ENCODE results near the gene CACNA1F.
"Not testable (repeated sequence)": the region's sequence is repeated elsewhere in the genome, so short reads cannot be mapped to it uniquely, and the experiment has no call there.

Gene CACNA1F

DNA sequence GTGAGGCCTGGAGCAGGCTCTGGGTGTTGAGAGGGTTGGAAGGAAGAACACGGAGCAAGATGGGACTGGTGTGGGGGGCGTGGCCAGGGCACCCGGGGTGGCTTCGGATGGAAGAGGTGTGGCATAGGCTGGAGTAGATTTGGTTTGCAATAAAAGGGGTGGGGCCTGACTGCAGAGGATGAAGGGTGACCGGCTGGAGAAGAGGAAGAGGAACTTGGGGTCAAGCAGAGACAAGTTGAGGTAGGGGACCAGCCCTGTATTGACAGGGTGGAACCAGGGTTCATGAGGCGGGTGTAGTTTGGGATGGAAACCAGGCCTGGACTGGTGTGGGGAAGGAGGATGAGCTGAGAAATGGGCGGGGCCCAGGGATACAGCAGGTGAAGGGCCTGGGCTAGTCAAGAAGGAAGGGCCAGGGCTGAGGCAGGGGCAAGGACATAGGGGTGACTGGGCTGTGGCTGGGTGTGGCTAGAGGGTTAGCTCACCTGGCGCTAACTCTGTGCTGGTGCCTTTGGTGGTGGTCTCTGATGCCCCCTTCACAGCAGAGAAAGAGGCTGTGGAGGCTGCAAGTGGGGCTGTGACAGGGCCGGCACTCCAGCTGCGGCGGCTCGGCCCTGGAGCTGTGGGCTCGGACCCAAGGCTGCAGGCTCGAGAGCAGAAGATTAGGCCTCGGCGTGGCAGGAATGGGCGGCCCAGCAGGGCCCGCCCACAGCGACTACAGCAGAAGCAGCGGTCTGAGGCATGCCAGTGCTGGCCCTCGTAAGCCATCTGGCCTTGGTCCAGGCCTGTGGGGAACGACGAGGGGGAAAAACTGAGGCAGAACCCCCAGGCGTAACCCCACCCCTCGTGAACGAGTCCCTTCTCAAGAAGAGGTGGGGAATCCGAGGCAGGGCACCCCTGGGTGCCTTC, 56.5 kb downstream of the CACNA1F start:
- Mint-ChIP-seq H3K27ac (peak overlapping the region; percentile 49), H3K9me3 (peaks cover 0 to 7% of the 10 kb centered on the region in 2 donors), H3K27me3 (no peaks in the 10 kb centered on the region), H3K36me3 (peaks cover 35 to 40% of the 10 kb centered on the region in 2 donors), H3K4me3 (peak overlapping the region; percentile 11 to 59), H3K4me1 (peaks cover 20 to 56% of the 10 kb centered on the region in 2 donors)
- DNase-seq (no peak), ATAC-seq (replicated peaks) (no peak)

DNA sequence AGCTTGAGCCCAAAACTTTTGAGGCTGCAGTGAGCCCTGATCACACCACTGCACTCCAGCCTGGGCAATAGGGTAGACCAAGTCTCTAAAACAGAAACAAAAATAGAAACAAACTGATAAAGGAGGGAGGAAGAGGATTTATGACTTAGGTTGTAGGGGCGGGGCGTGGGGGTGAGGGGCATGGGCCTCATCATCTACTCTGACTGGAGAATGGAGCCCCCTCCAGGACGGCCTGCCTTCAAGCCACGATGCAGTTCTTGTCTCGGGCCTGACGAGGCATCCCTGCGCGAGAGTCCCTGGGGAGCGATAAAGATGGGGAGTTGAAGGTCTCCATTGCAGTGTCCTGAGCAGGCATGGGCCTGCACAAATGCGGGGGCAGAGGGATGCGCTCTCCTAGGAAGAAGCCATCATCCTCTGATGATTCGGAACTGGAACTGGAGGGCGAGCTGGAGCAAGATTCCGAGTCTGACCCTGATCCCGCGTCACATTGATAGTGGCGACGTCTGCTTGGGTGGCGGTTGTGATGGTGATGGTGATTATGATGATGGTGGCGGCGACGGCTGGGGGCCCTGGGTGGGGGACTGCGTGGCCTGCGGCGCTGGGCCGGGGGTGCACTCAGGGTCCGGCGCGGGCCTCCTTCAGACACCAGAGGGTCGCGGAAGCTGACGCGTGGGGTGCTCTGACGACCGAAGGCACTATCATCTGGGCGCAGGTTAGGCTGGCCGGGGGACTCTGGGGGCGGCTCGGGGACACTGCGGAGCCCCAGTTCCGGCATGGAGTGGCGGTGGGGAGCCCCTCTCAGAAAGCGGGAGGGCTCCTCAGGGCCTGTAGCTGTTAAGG, 57.5 kb downstream of the CACNA1F start:
- H3K27me3 Mint-ChIP-seq = no peaks in the 10 kb centered on the region
- H3K4me1 Mint-ChIP-seq = peaks cover 20 to 54% of the 10 kb centered on the region in 2 donors
- H3K36me3 Mint-ChIP-seq = peaks cover 34 to 40% of the 10 kb centered on the region in 2 donors
- H3K9me3 Mint-ChIP-seq = peaks cover 0 to 7% of the 10 kb centered on the region in 2 donors
- no peak overlapping the region for H3K4me3 Mint-ChIP-seq
- peak overlapping the region; percentile 43 for H3K27ac Mint-ChIP-seq
- DNase-seq (no peak), ATAC-seq (replicated peaks) (no peak)

DNA sequence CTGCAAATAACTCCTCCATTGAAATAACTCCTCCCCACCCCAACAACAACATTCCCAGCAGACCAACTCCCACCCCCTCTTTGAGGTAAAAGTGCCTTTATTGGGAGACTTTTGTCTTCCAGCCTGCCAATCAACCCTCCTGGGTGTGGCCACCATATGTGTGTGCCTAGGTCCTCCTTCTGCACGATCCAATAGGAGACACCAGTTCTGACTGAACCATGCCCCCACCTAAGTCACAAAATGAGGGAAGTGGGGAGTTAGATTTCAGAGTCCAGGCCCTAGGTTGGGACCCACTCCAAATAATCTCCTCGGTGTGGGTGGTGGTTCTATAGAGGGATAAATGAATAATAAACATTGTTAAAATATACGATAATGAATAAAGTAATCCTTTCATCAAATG, 58.4 kb downstream of the CACNA1F start:
- peaks cover 28 to 35% of the 10 kb centered on the region in 2 donors for H3K36me3 Mint-ChIP-seq
- ATAC-seq (replicated peaks) (no peak), DNase-seq (no peak)
- peak overlapping the region in 1 of 2 donors; percentile 29 for H3K4me3 Mint-ChIP-seq
- peaks cover 20 to 51% of the 10 kb centered on the region in 2 donors for H3K4me1 Mint-ChIP-seq
- H3K27ac Mint-ChIP-seq = peak overlapping the region; percentile 59
- peaks cover 0 to 7% of the 10 kb centered on the region in 2 donors for H3K9me3 Mint-ChIP-seq
- no peaks in the 10 kb centered on the region for H3K27me3 Mint-ChIP-seq

- H3K27ac Mint-ChIP-seq; H3K9me3 Mint-ChIP-seq; H3K27me3 Mint-ChIP-seq; DNase-seq; ATAC-seq (replicated peaks): not testable (repeated sequence)
- Mint-ChIP-seq H3K36me3 (peaks cover 23 to 35% of the 10 kb centered on the region in 2 donors), H3K4me3 (peak overlapping the region; percentile 90 to 93), H3K4me1 (peaks cover 24 to 54% of the 10 kb centered on the region in 2 donors)
Measured at GRCh38 chrX:49173544-49173943, 59.6 kb downstream of the CACNA1F start.

DNA sequence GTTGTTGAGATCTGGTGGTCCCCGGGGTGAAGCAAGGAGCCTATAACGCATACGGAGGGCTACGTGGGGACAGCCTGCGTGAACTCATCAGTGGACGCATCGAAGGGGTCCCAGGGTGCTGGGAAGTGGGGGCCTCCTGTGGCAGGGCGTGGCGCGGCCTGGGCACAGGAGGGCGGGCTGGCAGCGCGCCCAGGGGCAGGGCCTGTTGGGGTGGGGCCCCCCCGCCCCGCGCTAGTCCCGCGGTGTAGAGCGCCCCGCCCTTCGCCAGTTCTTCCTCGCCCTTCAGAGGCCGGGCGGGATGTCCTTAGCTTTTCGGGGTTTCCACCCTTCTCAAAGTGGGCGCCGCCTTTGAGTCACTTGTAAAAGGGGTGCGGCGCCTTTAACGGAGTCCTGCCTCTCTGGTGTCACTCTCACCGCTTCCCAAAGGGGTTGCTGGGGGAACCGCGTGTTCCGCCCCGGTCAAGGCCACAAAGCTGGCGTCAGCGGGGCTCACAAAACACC, 60.8 kb downstream of the CACNA1F start:
- ATAC-seq (replicated peaks) (peak; percentile 73 to 75), DNase-seq (peak; percentile 61)
- H3K4me1 Mint-ChIP-seq = peaks cover 27 to 56% of the 10 kb centered on the region in 2 donors
- H3K27me3 Mint-ChIP-seq = no peaks in the 10 kb centered on the region
- peak overlapping the region; percentile 90 to 93 for H3K4me3 Mint-ChIP-seq
- peak overlapping the region; percentile 96 for H3K27ac Mint-ChIP-seq
- peaks cover 18 to 30% of the 10 kb centered on the region in 2 donors for H3K36me3 Mint-ChIP-seq
- peaks cover 0 to 7% of the 10 kb centered on the region in 2 donors for H3K9me3 Mint-ChIP-seq

DNA sequence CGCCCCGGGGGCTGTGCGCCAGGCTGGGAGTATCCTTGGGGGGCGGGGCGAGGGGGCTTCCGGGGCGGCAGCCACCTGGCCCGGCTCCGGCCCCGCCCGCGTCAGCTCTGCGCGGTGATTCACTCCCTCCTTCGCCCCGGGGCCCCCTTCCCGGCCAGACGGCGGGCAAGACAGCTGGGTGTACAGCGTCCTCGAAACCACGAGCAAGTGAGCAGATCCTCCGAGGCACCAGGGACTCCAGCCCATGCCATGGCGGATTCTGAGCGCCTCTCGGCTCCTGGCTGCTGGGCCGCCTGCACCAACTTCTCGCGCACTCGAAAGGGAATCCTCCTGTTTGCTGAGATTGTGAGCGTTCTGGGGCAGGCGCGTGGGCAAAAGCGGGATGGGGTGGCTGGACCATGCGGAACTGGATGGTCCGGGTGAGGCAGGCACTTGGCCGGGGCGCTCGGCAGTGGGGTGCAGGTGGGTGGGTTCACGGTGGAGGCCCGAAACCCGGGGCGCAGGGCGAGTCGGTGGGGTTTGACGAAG, 61.3 kb downstream of the CACNA1F start, which contains the start of gene PLP2:
TSS of gene PLP2 (plus strand) at position 147 of the 528 bp plus-strand sequence. CDS start at position 250, 103 bp downstream.
- DNase-seq (peak; percentile 55), ATAC-seq (replicated peaks) (peak; percentile 45 to 58)
- H3K27ac Mint-ChIP-seq = peak within 1 kb of the TSS; percentile 96
- H3K36me3 Mint-ChIP-seq = peaks cover 17 to 29% of the 10 kb centered on the region in 2 donors
- H3K4me3 Mint-ChIP-seq = peak within 1 kb of the TSS; percentile 90 to 93
- no peaks in the 10 kb centered on the region for H3K27me3 Mint-ChIP-seq
- peaks cover 28 to 57% of the 10 kb centered on the region in 2 donors for H3K4me1 Mint-ChIP-seq
- peaks cover 0 to 7% of the 10 kb centered on the region in 2 donors for H3K9me3 Mint-ChIP-seq

DNA sequence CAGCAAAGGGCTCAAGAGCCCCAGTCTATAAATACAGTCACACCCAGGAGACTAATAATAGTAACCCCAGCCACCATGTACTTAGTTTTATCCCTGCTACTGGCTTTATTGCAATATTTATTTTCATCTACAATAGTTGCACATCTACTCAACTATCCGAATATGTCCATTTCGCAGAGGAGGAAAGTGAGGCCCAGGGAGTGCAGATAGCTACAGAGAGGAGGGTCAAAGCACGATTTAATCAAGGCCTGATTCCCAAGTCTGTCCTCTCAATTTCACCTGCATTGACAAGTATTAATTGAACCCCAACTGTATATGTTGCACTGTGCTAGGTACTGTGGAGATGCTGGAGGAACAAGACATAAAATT, 65.4 kb downstream of the CACNA1F start:
- DNase-seq = no peak
- peaks cover 0 to 3% of the 10 kb centered on the region in 2 donors for H3K9me3 Mint-ChIP-seq
- peak overlapping the region; percentile 95 for H3K27ac Mint-ChIP-seq
- ATAC-seq (replicated peaks) = no peak
- H3K27me3 Mint-ChIP-seq = no peaks in the 10 kb centered on the region
- H3K4me1 Mint-ChIP-seq = peaks cover 20 to 55% of the 10 kb centered on the region in 2 donors
- peak overlapping the region; percentile 79 to 85 for H3K4me3 Mint-ChIP-seq
- no peaks in the 10 kb centered on the region for H3K36me3 Mint-ChIP-seq

DNA sequence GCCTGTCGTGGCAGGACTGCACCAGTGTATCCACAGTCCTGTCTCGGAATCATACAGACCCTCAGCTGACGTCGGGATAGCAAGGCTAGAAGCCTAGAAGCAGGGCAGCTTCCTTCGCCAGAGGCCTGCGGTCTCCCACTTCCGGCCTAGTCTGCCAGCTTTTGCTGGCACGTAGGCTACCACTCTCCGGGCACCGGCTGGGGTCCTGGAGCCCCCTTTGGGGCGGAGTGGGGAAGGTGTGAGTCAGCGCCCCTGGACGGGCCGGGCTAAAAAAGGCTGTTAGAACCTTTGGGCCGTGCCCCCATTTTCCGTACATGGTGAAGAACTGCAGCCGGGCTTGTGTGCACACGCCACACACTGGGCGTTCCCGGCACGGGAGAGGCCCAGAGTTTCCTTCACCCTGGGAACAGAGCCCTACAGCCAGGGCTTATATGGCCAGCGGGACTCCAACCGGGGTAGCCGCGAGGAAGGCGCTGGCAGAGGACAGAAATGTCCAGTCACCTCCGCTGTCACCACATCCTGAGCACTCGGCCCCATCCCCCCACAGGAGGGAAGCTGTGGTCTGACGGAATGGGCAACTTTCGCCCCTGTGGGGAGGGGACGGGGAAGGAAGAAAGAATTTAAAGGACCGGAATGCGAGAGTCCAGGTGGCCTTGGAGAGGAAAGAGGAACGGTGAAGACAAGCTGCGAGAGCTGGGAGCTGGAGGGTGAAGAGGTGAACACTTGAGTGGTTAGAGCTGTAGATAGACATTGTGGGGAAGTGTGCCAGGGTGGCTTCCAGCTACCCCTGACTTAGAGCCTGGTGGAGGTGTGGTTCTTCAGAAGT, 66.0 kb downstream of the CACNA1F start:
- Mint-ChIP-seq H3K4me3 (peak overlapping the region; percentile 79 to 85), H3K4me1 (peaks cover 20 to 52% of the 10 kb centered on the region in 2 donors), H3K27me3 (no peaks in the 10 kb centered on the region), H3K9me3 (peaks cover 0 to 3% of the 10 kb centered on the region in 2 donors), H3K36me3 (no peaks in the 10 kb centered on the region), H3K27ac (peak overlapping the region; percentile 95)
- DNase-seq (peak; percentile 55), ATAC-seq (replicated peaks) (peak; percentile 43 to 44)

- DNase-seq (peak; percentile 69), ATAC-seq (replicated peaks) (peak; percentile 55 to 59)
- Mint-ChIP-seq H3K4me3 (peak overlapping the region; percentile 79 to 85), H3K27me3 (no peaks in the 10 kb centered on the region), H3K9me3 (peaks cover 0 to 3% of the 10 kb centered on the region in 2 donors), H3K27ac (peak overlapping the region; percentile 95), H3K36me3 (no peaks in the 10 kb centered on the region), H3K4me1 (peaks cover 20 to 52% of the 10 kb centered on the region in 2 donors)
Measured at GRCh38 chrX:49165901-49166881, 66.9 kb downstream of the CACNA1F start.

DNA sequence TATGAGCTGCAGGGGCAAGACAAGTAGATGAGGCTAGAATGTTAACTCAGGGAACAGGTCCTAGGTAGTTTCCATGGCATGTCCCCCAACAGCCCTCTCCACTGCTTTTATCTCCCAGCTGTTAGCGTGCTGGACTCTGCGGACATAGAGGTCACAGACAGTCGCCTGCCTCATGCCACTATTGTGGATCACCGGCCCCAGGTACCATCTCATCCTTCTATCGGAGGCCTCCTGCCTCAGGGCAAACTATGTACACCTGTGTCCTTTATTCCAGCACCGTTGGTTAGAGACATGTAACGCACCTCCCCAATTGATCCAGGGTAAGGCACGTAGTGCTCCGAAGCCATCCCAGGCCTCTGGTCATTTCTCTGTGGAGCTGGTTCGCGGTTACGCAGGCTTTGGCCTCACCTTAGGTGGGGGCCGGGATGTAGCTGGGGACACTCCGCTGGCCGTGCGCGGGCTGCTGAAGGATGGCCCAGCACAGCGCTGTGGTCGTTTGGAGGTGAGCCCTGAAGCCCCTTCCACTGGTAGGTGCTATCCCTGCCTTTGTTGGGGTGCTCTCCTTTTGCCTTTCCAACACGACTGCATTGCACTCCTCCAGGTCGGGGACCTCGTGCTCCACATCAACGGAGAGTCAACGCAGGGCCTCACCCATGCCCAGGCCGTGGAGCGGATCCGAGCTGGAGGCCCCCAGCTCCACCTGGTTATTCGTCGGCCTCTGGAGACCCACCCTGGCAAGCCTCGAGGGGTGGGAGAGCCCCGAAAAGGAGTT, 68.4 kb downstream of the CACNA1F start:
- Mint-ChIP-seq H3K27me3 (no peaks in the 10 kb centered on the region), H3K4me1 (peaks cover 20 to 52% of the 10 kb centered on the region in 2 donors), H3K27ac (no peak overlapping the region), H3K36me3 (no peaks in the 10 kb centered on the region), H3K4me3 (peak overlapping the region in 1 of 2 donors; percentile 67), H3K9me3 (peaks cover 0 to 3% of the 10 kb centered on the region in 2 donors)
- no peak for ATAC-seq (replicated peaks)
- DNase-seq = no peak

DNA sequence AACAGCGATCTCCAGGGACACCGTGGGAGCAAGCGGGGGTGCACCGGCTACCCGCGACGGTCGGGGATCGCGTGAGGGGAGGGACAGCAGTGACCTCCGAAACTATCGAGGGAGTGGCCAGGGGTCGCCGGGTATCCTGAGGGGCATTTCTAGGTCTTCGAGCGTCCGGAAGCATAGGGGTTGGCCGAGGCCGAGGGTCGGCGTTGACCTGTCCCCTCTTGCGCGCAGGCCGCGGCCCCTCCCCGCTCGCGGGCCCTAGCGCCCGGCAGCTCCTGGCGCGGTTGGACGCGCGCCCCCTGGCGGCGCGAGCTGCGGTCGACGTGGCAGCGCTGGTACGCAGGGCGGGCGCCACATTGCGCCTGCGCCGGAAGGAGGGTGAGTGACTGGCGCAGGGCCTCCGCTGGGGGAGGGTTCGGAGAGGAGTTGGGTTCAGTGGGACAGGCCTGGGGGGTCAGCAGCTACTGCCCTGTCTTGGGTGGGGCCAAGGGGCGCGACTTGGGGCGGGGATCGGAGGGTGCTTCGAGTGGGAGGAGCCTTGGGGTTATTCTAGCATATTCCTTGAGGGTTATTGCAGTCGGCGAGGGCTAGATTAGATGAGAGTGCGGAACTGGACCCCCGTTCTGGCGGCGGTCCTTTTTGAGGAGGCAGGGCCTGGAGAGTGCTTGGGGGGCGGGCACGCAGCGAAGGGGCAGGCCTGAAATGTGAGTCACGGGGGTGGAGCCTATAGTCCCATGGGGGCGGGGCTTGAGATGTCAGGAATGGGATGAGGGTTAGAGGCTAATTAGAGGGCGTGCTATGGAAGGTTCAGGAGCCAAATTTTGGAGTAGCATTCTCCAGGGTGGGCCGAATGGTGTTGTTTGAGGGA, 69.4 kb downstream of the CACNA1F start:
- Mint-ChIP-seq H3K27ac (peak overlapping the region; percentile 94), H3K4me1 (peaks cover 16 to 44% of the 10 kb centered on the region in 2 donors), H3K9me3 (peaks cover 0 to 3% of the 10 kb centered on the region in 2 donors), H3K4me3 (peak overlapping the region; percentile 81 to 91), H3K36me3 (no peaks in the 10 kb centered on the region), H3K27me3 (no peaks in the 10 kb centered on the region)
- ATAC-seq (replicated peaks) (peak; percentile 58 to 69), DNase-seq (peak; percentile 81)

All from stimulated activated naive B cell treated with anti-CD40 and anti-IgM and Interleukin-4, amounts not matched to agents 10 μg/mL and 1 μg/mL and 100 μg/mL, for 72 hours (primary cell).